K562 (cell line): ENCODE data around the gene CCDC61. TPM values are rescaled to one million over a fixed set of nuclear protein-coding genes. Genes with fewer than 3 reads are reported as not detected.
A peak's percentile ranks its signal among the peaks of the same experiment; 100 is the strongest.

ENCODE experiments used
- NCOA6 ChIP-seq: fragments of 450-650 bp; IDR thresholded peaks from 2 replicates; pipeline ENCODE4 v1.6.1; 2017; ENCODE audit warnings: mild to moderate bottlenecking
- RAD51 ChIP-seq: fragments of 450-650 bp; IDR thresholded peaks from 2 replicates; pipeline ENCODE4 v1.7.1; 2016; ENCODE audit warnings: low read depth, mild to moderate bottlenecking, borderline replicate concordance
- SETDB1 ChIP-seq: IDR thresholded peaks from one replicate; pipeline ENCODE4 v1.6.1; 2012; ENCODE audit warnings: low read length, control low read depth, inconsistent platforms
- STAT5A ChIP-seq: IDR thresholded peaks from 2 replicates; pipeline ENCODE4 v1.6.1; 2012; ENCODE audit warnings: low read length, inconsistent platforms, borderline replicate concordance
- ZFP36 ChIP-seq: fragments of 150-350 bp; IDR thresholded peaks from 2 replicates; pipeline ENCODE4 v1.6.1; 2018; ENCODE audit warnings: low read length, low read depth; ENCODE audit not compliant: partially characterized antibody
- polyA plus RNA-seq, 8 experiments: library from polyadenylated mRNA; depleted of rRNA in 4 of 8; stranded (reverse) in 5 of 8; unstranded in 3 of 8; fragments of >200 nt; fragmentation: Nextera tagmentation in 2 of 8; fragmentation: Illumina TruSeq in 1 of 8; extraction: Ambion mirVana in 2 of 8; extraction: Trizol in 1 of 8; gene quantifications; 2 replicates each; pipeline versions ENCODE4 v1.2.1 to v1.2.3, GENCODE V29; 2011 to 2014; ENCODE audit warnings: inconsistent platforms in 1 of 8, missing spikeins in 1 of 8
- total RNA-seq, 7 experiments: library from RNA; depleted of rRNA in 6 of 7; stranded (reverse); fragments of >200 nt in 6 of 7; fragmentation: Illumina TruSeq in 2 of 7; extraction: Trizol in 2 of 7; gene quantifications; 2 replicates each; pipeline versions ENCODE4 v1.2.1 to v1.2.3, GENCODE V29; 2011 to 2021; ENCODE audit warnings: low replicate concordance in 1 of 7
- TF ChIP-seq, protein P1 (sequence below): fragments of 450-650 bp; IDR thresholded peaks from 2 replicates; pipeline ENCODE4 v1.6.1; 2018; ENCODE audit not compliant: partially characterized antibody
- TF ChIP-seq, protein P2 (sequence below), 2 experiments: fragments of 450-650 bp in 1 of 2; sonication (generic) in 1 of 2; formaldehyde crosslinking in 1 of 2; IDR thresholded peaks; 2 replicates each; pipeline versions ENCODE4 v1.7.1 to v1.9.0; 2016 to 2022; ENCODE audit warnings: inconsistent platforms in 1 of 2, mild to moderate bottlenecking in 1 of 2, missing genetic modification reagents in 1 of 2

CCDC61 gene
- total and polyA plus RNA-seq, 9 of the 15 experiments (the other 6 are each of a cell fraction or from before 2014, with no cell fraction given): 0.07 to 27.0 (median 10.3) TPM

DNA sequence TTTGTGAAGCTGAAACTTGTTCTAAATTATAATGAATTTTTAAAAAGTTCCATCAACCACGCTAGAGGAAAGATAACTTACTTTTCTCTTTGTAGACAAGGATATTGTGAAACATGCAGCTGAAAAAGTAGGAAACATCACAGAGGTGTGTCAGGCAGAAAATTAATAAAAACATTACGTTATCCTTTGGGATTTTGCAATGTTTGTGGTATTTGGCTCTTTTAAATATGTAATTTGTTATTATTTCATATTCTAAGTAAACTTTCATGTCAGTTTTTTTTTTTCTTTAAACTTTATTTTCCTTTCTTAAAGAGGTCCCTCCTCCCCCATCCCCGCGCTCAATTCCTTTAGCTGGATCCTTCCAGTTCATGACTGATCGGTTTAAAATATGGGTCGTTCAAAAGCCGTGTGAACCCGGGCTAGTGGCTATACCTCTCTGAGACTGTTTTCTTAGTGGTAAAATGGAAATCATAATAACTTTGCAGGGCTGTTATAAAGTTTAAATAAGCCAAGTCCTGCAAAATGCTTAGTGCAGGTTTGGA lies 740 bp upstream of the CCDC61 start (continued):
- TF ChIP-seq, protein P1, sequence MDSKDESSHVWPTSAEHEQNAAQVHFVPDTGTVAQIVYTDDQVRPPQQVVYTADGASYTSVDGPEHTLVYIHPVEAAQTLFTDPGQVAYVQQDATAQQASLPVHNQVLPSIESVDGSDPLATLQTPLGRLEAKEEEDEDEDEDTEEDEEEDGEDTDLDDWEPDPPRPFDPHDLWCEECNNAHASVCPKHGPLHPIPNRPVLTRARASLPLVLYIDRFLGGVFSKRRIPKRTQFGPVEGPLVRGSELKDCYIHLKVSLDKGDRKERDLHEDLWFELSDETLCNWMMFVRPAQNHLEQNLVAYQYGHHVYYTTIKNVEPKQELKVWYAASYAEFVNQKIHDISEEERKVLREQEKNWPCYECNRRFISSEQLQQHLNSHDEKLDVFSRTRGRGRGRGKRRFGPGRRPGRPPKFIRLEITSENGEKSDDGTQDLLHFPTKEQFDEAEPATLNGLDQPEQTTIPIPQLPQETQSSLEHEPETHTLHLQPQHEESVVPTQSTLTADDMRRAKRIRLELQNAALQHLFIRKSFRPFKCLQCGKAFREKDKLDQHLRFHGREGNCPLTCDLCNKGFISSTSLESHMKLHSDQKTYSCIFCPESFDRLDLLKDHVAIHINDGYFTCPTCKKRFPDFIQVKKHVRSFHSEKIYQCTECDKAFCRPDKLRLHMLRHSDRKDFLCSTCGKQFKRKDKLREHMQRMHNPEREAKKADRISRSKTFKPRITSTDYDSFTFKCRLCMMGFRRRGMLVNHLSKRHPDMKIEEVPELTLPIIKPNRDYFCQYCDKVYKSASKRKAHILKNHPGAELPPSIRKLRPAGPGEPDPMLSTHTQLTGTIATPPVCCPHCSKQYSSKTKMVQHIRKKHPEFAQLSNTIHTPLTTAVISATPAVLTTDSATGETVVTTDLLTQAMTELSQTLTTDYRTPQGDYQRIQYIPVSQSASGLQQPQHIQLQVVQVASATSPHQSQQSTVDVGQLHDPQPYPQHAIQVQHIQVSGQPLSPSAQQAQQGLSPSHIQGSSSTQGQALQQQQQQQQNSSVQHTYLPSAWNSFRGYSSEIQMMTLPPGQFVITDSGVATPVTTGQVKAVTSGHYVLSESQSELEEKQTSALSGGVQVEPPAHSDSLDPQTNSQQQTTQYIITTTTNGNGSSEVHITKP: peak; percentile 40
- TF ChIP-seq STAT5A: no peak
- TF ChIP-seq RAD51: no peak
- TF ChIP-seq, protein P2, sequence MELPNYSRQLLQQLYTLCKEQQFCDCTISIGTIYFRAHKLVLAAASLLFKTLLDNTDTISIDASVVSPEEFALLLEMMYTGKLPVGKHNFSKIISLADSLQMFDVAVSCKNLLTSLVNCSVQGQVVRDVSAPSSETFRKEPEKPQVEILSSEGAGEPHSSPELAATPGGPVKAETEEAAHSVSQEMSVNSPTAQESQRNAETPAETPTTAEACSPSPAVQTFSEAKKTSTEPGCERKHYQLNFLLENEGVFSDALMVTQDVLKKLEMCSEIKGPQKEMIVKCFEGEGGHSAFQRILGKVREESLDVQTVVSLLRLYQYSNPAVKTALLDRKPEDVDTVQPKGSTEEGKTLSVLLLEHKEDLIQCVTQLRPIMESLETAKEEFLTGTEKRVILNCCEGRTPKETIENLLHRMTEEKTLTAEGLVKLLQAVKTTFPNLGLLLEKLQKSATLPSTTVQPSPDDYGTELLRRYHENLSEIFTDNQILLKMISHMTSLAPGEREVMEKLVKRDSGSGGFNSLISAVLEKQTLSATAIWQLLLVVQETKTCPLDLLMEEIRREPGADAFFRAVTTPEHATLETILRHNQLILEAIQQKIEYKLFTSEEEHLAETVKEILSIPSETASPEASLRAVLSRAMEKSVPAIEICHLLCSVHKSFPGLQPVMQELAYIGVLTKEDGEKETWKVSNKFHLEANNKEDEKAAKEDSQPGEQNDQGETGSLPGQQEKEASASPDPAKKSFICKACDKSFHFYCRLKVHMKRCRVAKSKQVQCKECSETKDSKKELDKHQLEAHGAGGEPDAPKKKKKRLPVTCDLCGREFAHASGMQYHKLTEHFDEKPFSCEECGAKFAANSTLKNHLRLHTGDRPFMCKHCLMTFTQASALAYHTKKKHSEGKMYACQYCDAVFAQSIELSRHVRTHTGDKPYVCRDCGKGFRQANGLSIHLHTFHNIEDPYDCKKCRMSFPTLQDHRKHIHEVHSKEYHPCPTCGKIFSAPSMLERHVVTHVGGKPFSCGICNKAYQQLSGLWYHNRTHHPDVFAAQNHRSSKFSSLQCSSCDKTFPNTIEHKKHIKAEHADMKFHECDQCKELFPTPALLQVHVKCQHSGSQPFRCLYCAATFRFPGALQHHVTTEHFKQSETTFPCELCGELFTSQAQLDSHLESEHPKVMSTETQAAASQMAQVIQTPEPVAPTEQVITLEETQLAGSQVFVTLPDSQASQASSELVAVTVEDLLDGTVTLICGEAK (IDR thresholded peaks at IDR 0.05): no peak
- TF ChIP-seq, protein P2 (CRISPR knock-in tag; IDR thresholded peaks at IDR 0.05): no peak
- no peak for TF ChIP-seq NCOA6
- no peak for TF ChIP-seq SETDB1
- TF ChIP-seq ZFP36: peak; percentile 46
